H9 (cell line): ENCODE results near the gene NAP1L1. TPM values are rescaled to one million over a fixed set of nuclear protein-coding genes. Genes with fewer than 3 reads are reported as not detected.

Experiments used
- DNase-seq: peaks from one replicate; pipeline ENCODE4 v3.0.0-alpha.2; 2017
- H2AFZ ChIP-seq: one replicate; pipeline ENCODE4 v1.6.1; 2013; ENCODE audit warnings: mild to moderate bottlenecking, low read length, control low read depth, moderate library complexity
- H2AK5ac ChIP-seq: 2 replicates; pipeline ENCODE4 v1.6.1; 2013; ENCODE audit warnings: low read length, control low read depth, mixed read lengths; ENCODE audit not compliant: insufficient read length
- H2BK120ac ChIP-seq: one replicate; pipeline ENCODE4 v1.6.1; 2013; ENCODE audit warnings: low read depth, mild to moderate bottlenecking, low read length, control low read depth, inconsistent platforms; ENCODE audit not compliant: poor library complexity, severe bottlenecking
- H2BK12ac ChIP-seq: 2 replicates; pipeline ENCODE4 v1.6.1; 2013; ENCODE audit warnings: low read length, control low read depth, mixed read lengths, low read depth; ENCODE audit not compliant: insufficient read length
- H2BK15ac ChIP-seq: 2 replicates; pipeline ENCODE4 v1.6.1; 2013; ENCODE audit warnings: low read depth, low read length, control low read depth
- H2BK20ac ChIP-seq: one replicate; pipeline ENCODE4 v1.6.1; 2013; ENCODE audit warnings: low read depth, mild to moderate bottlenecking, low read length, control low read depth, inconsistent platforms; ENCODE audit not compliant: poor library complexity, severe bottlenecking
- H2BK5ac ChIP-seq: 2 replicates; pipeline ENCODE4 v1.6.1; 2013; ENCODE audit warnings: low read length, control low read depth, mixed read lengths; ENCODE audit not compliant: insufficient read length
- H3K14ac ChIP-seq: 2 replicates; pipeline ENCODE4 v1.6.1; 2013; ENCODE audit warnings: low read length, control low read depth; ENCODE audit not compliant: insufficient read depth
- H3K18ac ChIP-seq: 2 replicates; pipeline ENCODE4 v1.6.1; 2013; ENCODE audit warnings: low read depth, mild to moderate bottlenecking, mixed read lengths, low read length, control low read depth; ENCODE audit not compliant: insufficient read length
- H3K23ac ChIP-seq: 2 replicates; pipeline ENCODE4 v1.6.1; 2013; ENCODE audit warnings: low read length, control low read depth, mixed read lengths, low read depth; ENCODE audit not compliant: insufficient read length
- H3K23me2 ChIP-seq: 2 replicates; pipeline ENCODE4 v1.6.1; 2013; ENCODE audit warnings: low read depth, mild to moderate bottlenecking, mixed read lengths, low read length, control low read depth; ENCODE audit not compliant: insufficient read length, poor library complexity, severe bottlenecking
- H3K27ac ChIP-seq: 2 replicates; pipeline ENCODE4 v1.5.1; 2013; ENCODE audit warnings: low read length, control low read depth, mixed read lengths, low read depth; ENCODE audit not compliant: insufficient read length
- H3K27me3 ChIP-seq: 2 replicates; pipeline ENCODE4 v1.6.1; 2013; ENCODE audit warnings: low read length, control low read depth, inconsistent platforms; ENCODE audit not compliant: insufficient read depth
- H3K4ac ChIP-seq: 2 replicates; pipeline ENCODE4 v1.6.1; 2013; ENCODE audit warnings: low read depth, mild to moderate bottlenecking, control low read depth, inconsistent platforms, low read length, moderate library complexity
- H3K4me1 ChIP-seq: 2 replicates; pipeline ENCODE4 v1.6.1; 2013; ENCODE audit warnings: low read length, control low read depth, inconsistent platforms; ENCODE audit not compliant: insufficient read depth
- H3K4me2 ChIP-seq: 2 replicates; pipeline ENCODE4 v1.6.1; 2013; ENCODE audit warnings: low read length, control low read depth, mixed read lengths; ENCODE audit not compliant: insufficient read length, insufficient read depth
- H3K56ac ChIP-seq: 2 replicates; pipeline ENCODE4 v1.6.1; 2013; ENCODE audit warnings: low read depth, mild to moderate bottlenecking, mixed read lengths, low read length, control low read depth; ENCODE audit not compliant: insufficient read length
- H3K79me1 ChIP-seq: 2 replicates; pipeline ENCODE4 v1.6.1; 2013; ENCODE audit warnings: low read depth, mild to moderate bottlenecking, moderate library complexity, low read length, control low read depth, inconsistent platforms; ENCODE audit not compliant: insufficient read depth, poor library complexity, severe bottlenecking
- H3K79me2 ChIP-seq: 2 replicates; pipeline ENCODE4 v1.6.1; 2013; ENCODE audit warnings: low read length, control low read depth, inconsistent platforms; ENCODE audit not compliant: insufficient read depth
- H3K9ac ChIP-seq: 2 replicates; pipeline ENCODE4 v1.6.1; 2013; ENCODE audit warnings: low read length, control low read depth, mixed read lengths; ENCODE audit not compliant: insufficient read length; ENCODE audit errors: extremely low read depth
- H3K9me3 ChIP-seq: one replicate; pipeline ENCODE4 v1.6.1; 2013; ENCODE audit warnings: low read depth, low read length, inconsistent platforms; ENCODE audit not compliant: control insufficient read depth
- H3T11ph ChIP-seq: one replicate; pipeline ENCODE4 v1.6.1; 2013; ENCODE audit warnings: mild to moderate bottlenecking, low read length, control low read depth, inconsistent platforms
- H4K20me1 ChIP-seq: one replicate; pipeline ENCODE4 v1.6.1; 2013; ENCODE audit not compliant: control insufficient read depth, insufficient read length, insufficient read depth
- H4K5ac ChIP-seq: 2 replicates; pipeline ENCODE4 v1.6.1; 2013; ENCODE audit warnings: low read depth, mild to moderate bottlenecking, mixed read lengths, low read length, control low read depth; ENCODE audit not compliant: insufficient read length
- H4K8ac ChIP-seq: replicated peaks from 2 replicates; pipeline ENCODE4 v1.6.1; 2013; ENCODE audit warnings: low read length, control low read depth, mixed read lengths, low read depth; ENCODE audit not compliant: insufficient read length
- H4K91ac ChIP-seq: 2 replicates; pipeline ENCODE4 v1.6.1; 2013; ENCODE audit warnings: low read depth, mild to moderate bottlenecking, moderate library complexity, mixed read lengths, low read length, control low read depth; ENCODE audit not compliant: insufficient read length
- H3K27ac Mint-ChIP-seq, 3 experiments: 2 replicates in 2 of 3; 3 replicates in 1 of 3; pipeline ENCODE4 v1.8.0; 2020 to 2021; ENCODE audit warnings: mixed read lengths in 3 of 3, mild to moderate bottlenecking in 1 of 3, moderate library complexity in 1 of 3
- H3K27me3 Mint-ChIP-seq: 2 replicates; pipeline ENCODE4 v1.8.0; 2021; ENCODE audit warnings: low read depth, mild to moderate bottlenecking, moderate library complexity, mixed read lengths
- H3K36me3 Mint-ChIP-seq, 3 experiments: 2 replicates in 2 of 3; 3 replicates in 1 of 3; pipeline ENCODE4 v1.8.0; 2020 to 2021; ENCODE audit warnings: low read depth in 3 of 3, mixed read lengths in 3 of 3; ENCODE audit not compliant: insufficient read depth in 1 of 3
- H3K4me1 Mint-ChIP-seq, 2 experiments: 2 replicates each; pipeline ENCODE4 v1.8.0; 2020; ENCODE audit warnings: mixed read lengths in 2 of 2
- H3K4me3 Mint-ChIP-seq, 2 experiments: 2 replicates in 1 of 2; 3 replicates in 1 of 2; pipeline ENCODE4 v1.8.0; 2020 to 2021; ENCODE audit warnings: mild to moderate bottlenecking in 2 of 2, mixed read lengths in 2 of 2, moderate library complexity in 1 of 2
- H3K9me3 Mint-ChIP-seq, 2 experiments: 2 replicates in 1 of 2; 3 replicates in 1 of 2; pipeline ENCODE4 v1.8.0; 2020; ENCODE audit warnings: mild to moderate bottlenecking in 2 of 2, mixed read lengths in 2 of 2, moderate library complexity in 1 of 2
- CTCF ChIP-seq: fragments of 200-600 bp; sonication (generic); conservative IDR thresholded peaks from 3 replicates; pipeline ENCODE4 v1.8.0; 2021; ENCODE audit warnings: antibody characterized with exemption, mild to moderate bottlenecking
- WGBS: extraction: QIAGEN DNeasy Blood & Tissue Kit; methylation state at CpG from one replicate; pipeline ENCODE4 v1.1.7; 2013; ENCODE audit warnings: missing lambda C conversion rate, low lambda C conversion rate, mixed read lengths; ENCODE audit not compliant: insufficient read length; ENCODE audit errors: extremely low coverage; 5-methylcytosine and 5-hydroxymethylcytosine counted together
- total RNA-seq: library from RNA; stranded (reverse); gene quantifications from 2 replicates; pipeline ENCODE4 v1.2.1, GENCODE V29; 2021

Gene NAP1L1
- total RNA-seq, 1 experiment from 2014 or later, result 1,012 TPM

GRCh38 chr12:75991753-75992152 is 92.7 kb downstream of the NAP1L1 start:
- no peaks in the 10 kb centered on the region for H3K23me2 ChIP-seq
- Mint-ChIP-seq H3K27me3 (peaks cover 1% of the 10 kb centered on the region; the same call in 1 of the 2 replicates), H3K36me3 (peaks cover 7 to 17% (median 10%) of the 10 kb centered on the region in 3 experiments; a peak in 6 of 7 replicates), H3K27ac (no peak overlapping the region), H3K4me3 (no peak overlapping the region), H3K4me1 (peaks cover 17 to 23% of the 10 kb centered on the region in 2 experiments), H3K9me3 (peaks cover 10 to 19% of the 10 kb centered on the region in 2 experiments)
- no CpG with 5 or more reads among the region's 5 CpGs for WGBS
- H3K4me2 ChIP-seq, result no peak overlapping the region
- H2BK12ac ChIP-seq, result no peak overlapping the region
- H3K9ac ChIP-seq, result no peak overlapping the region
- no peak overlapping the region for H3K14ac ChIP-seq
- no peak overlapping the region for H2AK5ac ChIP-seq
- no peak overlapping the region for H2BK15ac ChIP-seq
- H4K8ac ChIP-seq, result no peak overlapping the region
- no peaks in the 10 kb centered on the region for H3K9me3 ChIP-seq
- no peak for TF ChIP-seq CTCF
- no peak overlapping the region for H3K18ac ChIP-seq
- no peaks in the 10 kb centered on the region for H4K20me1 ChIP-seq
- H2BK120ac ChIP-seq, result no peak overlapping the region
- H3K4me1 ChIP-seq, result peaks cover 3% of the 10 kb centered on the region; the same call in 1 of the 2 replicates
- H2BK5ac ChIP-seq, result no peak overlapping the region
- H2BK20ac ChIP-seq, result no peak overlapping the region
- no peak overlapping the region for H3T11ph ChIP-seq
- no peak overlapping the region for H3K27ac ChIP-seq
- no peak overlapping the region for H3K56ac ChIP-seq
- H3K27me3 ChIP-seq, result no peaks in the 10 kb centered on the region
- no peak overlapping the region for H4K5ac ChIP-seq
- no peaks in the 10 kb centered on the region for H3K79me2 ChIP-seq
- no peak overlapping the region for H4K91ac ChIP-seq
- no peak overlapping the region for H2AFZ ChIP-seq
- H3K79me1 ChIP-seq, result no peaks in the 10 kb centered on the region
- H3K4ac ChIP-seq, result no peak overlapping the region
- no peak overlapping the region for H3K23ac ChIP-seq
- DNase-seq, result no peak
